ENCODE results near the gene KDM3B. TPM values are rescaled to one million over a fixed set of nuclear protein-coding genes. Genes with fewer than 3 reads are reported as not detected.

KDM3B gene
- total RNA-seq = 33.5 and 63.2 TPM in 2 replicates

DNA sequence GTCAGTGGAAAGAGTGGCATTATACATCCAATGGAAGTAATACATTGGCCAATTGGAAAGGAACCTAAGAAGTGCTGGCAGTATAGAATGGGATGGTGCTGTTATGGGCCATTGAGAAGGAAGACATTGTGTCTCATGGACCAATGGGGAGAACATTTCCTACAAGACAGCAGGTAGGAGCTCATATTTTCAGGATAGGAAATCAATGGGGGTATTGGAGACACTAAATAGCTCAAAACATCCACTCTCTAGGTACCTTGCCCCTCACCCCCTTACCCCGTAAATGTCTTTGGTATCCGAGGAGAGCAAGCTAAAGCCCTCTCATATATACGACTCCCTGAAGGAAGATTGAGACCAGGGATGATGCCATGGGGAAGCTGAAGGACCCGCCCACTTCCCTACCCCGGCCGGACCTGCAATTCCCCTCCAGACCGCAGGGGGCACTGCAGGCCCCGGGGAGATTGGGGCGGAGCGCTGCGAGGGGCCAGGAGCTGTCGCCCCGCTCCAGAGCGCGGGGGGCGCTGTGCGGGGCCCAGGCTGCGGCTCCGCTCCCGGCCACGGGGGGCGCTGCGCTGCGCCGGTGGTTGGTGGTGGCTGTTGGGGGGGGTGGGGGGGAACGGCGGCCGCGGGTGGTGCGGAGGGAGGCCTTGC, at the start of gene KDM3B:
KDM3B (plus strand) TSS at position 615 of the 651 bp plus-strand sequence. CDS start 111 bp downstream, outside the sequence.

DNA sequence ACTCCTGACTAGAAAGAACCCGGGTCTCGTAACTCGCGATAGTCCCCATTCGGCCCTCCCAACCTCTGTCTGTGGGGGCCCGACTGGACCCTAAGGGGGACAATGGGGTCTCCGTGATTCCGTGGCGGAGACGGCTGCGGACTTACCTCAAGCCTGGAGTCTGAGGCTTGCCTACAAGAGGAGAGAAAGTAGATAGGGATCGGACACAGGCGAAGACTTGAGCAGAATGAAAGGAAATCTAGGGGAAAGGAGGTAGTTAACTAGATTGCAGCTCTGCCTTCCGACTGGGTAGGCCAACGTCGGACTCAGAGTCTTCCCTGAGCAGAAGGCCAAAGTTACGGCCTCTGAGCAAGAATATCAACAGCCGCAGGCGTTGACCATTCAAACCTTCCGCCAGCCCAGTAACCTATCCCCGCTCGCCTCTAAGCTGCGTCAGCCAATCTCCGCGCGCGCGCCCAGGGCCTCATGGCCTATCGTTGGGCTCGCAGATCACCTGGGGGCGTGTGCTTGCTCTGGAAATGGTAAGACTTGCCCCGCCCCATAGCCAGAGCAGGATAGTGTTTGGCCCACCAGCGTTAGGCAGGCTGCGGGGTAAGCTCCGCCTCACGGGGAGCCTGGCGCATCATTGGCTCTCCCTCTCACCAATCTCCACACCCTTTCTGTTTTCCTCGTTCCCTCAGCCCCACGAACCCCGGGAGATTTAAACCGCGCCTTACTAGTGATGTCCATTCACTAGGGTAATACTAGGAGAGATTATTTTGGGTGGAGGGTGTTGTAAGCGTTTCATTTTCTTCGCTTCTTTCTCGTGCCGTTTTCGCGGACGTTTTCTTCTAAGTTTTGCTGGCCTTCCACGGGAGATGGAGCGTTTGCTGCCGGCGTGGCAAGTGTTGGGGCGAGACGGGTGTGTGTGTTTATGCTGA, 20.8 kb upstream of the KDM3B start, which contains the start of gene CDC25C:
CDC25C (minus strand) TSS at position 356 of the 920 bp plus-strand sequence. CDS start 624 bp downstream, outside the sequence.

GRCh38 chr5:138337685-138338410, 14.6 kb upstream of the KDM3B start, which contains the start of gene FAM53C:
Gene FAM53C, plus strand, starts transcription at chr5:138338266. Its CDS starts 3,070 bp downstream, at chr5:138341336.

GRCh38 chr5:138438724-138439476, 86.4 kb downstream of the KDM3B start, which contains the start of gene REEP2:
Gene REEP2, plus strand, starts transcription at chr5:138439057. Its CDS starts 152 bp downstream, at chr5:138439209.

GRCh38 chr5:138465261-138466124, 113.0 kb downstream of the KDM3B start, which contains the start of gene EGR1:
Gene EGR1, plus strand, starts transcription at chr5:138465479. Its CDS starts 283 bp downstream, at chr5:138465762.

Other genes with a start within 250 kb of the KDM3B start
- gene NME5, start 213.3 kb upstream of the KDM3B start, total RNA-seq = 0.65 and 1.7 TPM in 2 replicates
- gene BRD8, start 174.1 kb upstream of the KDM3B start, total RNA-seq = 23.5 and 45.7 TPM in 2 replicates
- 43.3 and 65.7 TPM in 2 replicates for gene KIF20A, start 173.6 kb upstream of the KDM3B start, total RNA-seq
- gene CDC23, start 139.4 kb upstream of the KDM3B start, total RNA-seq = 18.3 and 35.9 TPM in 2 replicates
- gene GFRA3, start 78.1 kb upstream of the KDM3B start, total RNA-seq = not detected in 2 replicates
- 3.7 and 8.1 TPM in 2 replicates for gene CDC25C, start 20.9 kb upstream of the KDM3B start, total RNA-seq
- 17.2 and 31.5 TPM in 2 replicates for gene FAM53C, start 14.4 kb upstream of the KDM3B start, total RNA-seq
- gene REEP2, start 86.4 kb downstream of the KDM3B start, total RNA-seq = 0.65 and 3.8 TPM in 2 replicates
- gene EGR1, start 112.8 kb downstream of the KDM3B start, total RNA-seq = 0.32 and 3.8 TPM in 2 replicates
- 63.3 and 91.3 TPM in 2 replicates for gene ETF1, start 190.6 kb downstream of the KDM3B start, total RNA-seq
- 131 and 219 TPM in 2 replicates for gene HSPA9, start 222.7 kb downstream of the KDM3B start, total RNA-seq

Data from bladder microvascular endothelial cell (primary cell).